ENCODE results near the gene PBX4. TPM values are rescaled to one million over a fixed set of nuclear protein-coding genes. Genes with fewer than 3 reads are reported as not detected.
A peak's percentile ranks its signal among the peaks of the same experiment; 100 is the strongest.

PBX4 gene
- total RNA-seq, 1 donor from 2014 or later, result 24.8 TPM

- peak; percentile 76 for DNase-seq (ENCODE audit: low spot score)
Measured at GRCh38 chr19:19531951-19532805, 86.3 kb downstream of the PBX4 start.

GRCh38 chr19:19530889-19531288, 87.6 kb downstream of the PBX4 start:
- Mint-ChIP-seq H3K4me1 (ENCODE audit: low read depth) (peaks cover 4% of the 10 kb centered on the region), H3K36me3 (ENCODE audit: low read depth) (peaks cover 16% of the 10 kb centered on the region), H3K9me3 (no peaks in the 10 kb centered on the region), H3K27ac (no peak overlapping the region), H3K4me3 (ENCODE audit: low read depth) (no peak overlapping the region), H3K27me3 (ENCODE audit: low read depth) (no peaks in the 10 kb centered on the region)
- intact Hi-C loops (cut with micrococcal nuclease), result no loop called here
- no peak for DNase-seq (ENCODE audit: low spot score)

More at GRCh38 chr19:19531951-19532805, 86.3 kb downstream of the PBX4 start:
- H3K4me1 Mint-ChIP-seq (ENCODE audit: low read depth), result peaks cover 4% of the 10 kb centered on the region
- peaks cover 17% of the 10 kb centered on the region for H3K36me3 Mint-ChIP-seq (ENCODE audit: low read depth)
- H3K9me3 Mint-ChIP-seq, result no peaks in the 10 kb centered on the region
- H3K27me3 Mint-ChIP-seq (ENCODE audit: low read depth), result peaks cover 5% of the 10 kb centered on the region
- H3K4me3 Mint-ChIP-seq (ENCODE audit: low read depth), result no peak overlapping the region
- no peak overlapping the region for H3K27ac Mint-ChIP-seq
- intact Hi-C loops (cut with micrococcal nuclease), result loop anchor here (1.0 kb wide), 2 partner anchors 22 to 111 kb away; partner anchors contain the start of gene GMIP

- H3K27ac Mint-ChIP-seq, result no peak overlapping the region
Measured at GRCh38 chr19:19530423-19530804, 88.1 kb downstream of the PBX4 start.

GRCh38 chr19:19529783-19530422, 88.6 kb downstream of the PBX4 start:
- Mint-ChIP-seq H3K27me3 (ENCODE audit: low read depth) (no peaks in the 10 kb centered on the region), H3K27ac (no peak overlapping the region), H3K9me3 (no peaks in the 10 kb centered on the region), H3K4me3 (ENCODE audit: low read depth) (no peak overlapping the region), H3K36me3 (ENCODE audit: low read depth) (peaks cover 16% of the 10 kb centered on the region), H3K4me1 (ENCODE audit: low read depth) (peaks cover 4% of the 10 kb centered on the region)
- no peak for DNase-seq (ENCODE audit: low spot score)
- intact Hi-C loops (cut with micrococcal nuclease), result no loop called here

More at GRCh38 chr19:19530423-19530804, 88.1 kb downstream of the PBX4 start:
- no peaks in the 10 kb centered on the region for H3K9me3 Mint-ChIP-seq
- H3K36me3 Mint-ChIP-seq (ENCODE audit: low read depth), result peaks cover 16% of the 10 kb centered on the region
- no peak overlapping the region for H3K4me3 Mint-ChIP-seq (ENCODE audit: low read depth)
- H3K27me3 Mint-ChIP-seq (ENCODE audit: low read depth), result no peaks in the 10 kb centered on the region
- no peak for DNase-seq (ENCODE audit: low spot score)
- peaks cover 4% of the 10 kb centered on the region for H3K4me1 Mint-ChIP-seq (ENCODE audit: low read depth)
- intact Hi-C loops (cut with micrococcal nuclease), result no loop called here

GRCh38 chr19:19528721-19529490, 89.6 kb downstream of the PBX4 start, which contains the start of gene YJEFN3:
Gene YJEFN3 (plus strand): TSS chr19:19528911. CDS start chr19:19528933, 22 bp downstream.
- Mint-ChIP-seq H3K36me3 (ENCODE audit: low read depth) (peaks cover 18% of the 10 kb centered on the region), H3K4me1 (ENCODE audit: low read depth) (peaks cover 4% of the 10 kb centered on the region), H3K27me3 (ENCODE audit: low read depth) (no peaks in the 10 kb centered on the region), H3K4me3 (ENCODE audit: low read depth) (no peak within 1 kb of the TSS), H3K9me3 (no peaks in the 10 kb centered on the region), H3K27ac (no peak within 1 kb of the TSS)
- intact Hi-C loops (cut with micrococcal nuclease), result no loop called here
- DNase-seq (ENCODE audit: low spot score), result no peak

GRCh38 chr19:19527674-19528625, 90.5 kb downstream of the PBX4 start:
- DNase-seq (ENCODE audit: low spot score), result no peak
- Mint-ChIP-seq H3K27me3 (ENCODE audit: low read depth) (no peaks in the 10 kb centered on the region), H3K27ac (no peak overlapping the region), H3K9me3 (no peaks in the 10 kb centered on the region), H3K4me3 (ENCODE audit: low read depth) (no peak overlapping the region), H3K4me1 (ENCODE audit: low read depth) (peaks cover 4% of the 10 kb centered on the region), H3K36me3 (ENCODE audit: low read depth) (peaks cover 20% of the 10 kb centered on the region)
- intact Hi-C loops (cut with micrococcal nuclease), result no loop called here

- Mint-ChIP-seq H3K36me3 (ENCODE audit: low read depth) (peaks cover 24% of the 10 kb centered on the region), H3K9me3 (no peaks in the 10 kb centered on the region), H3K27me3 (ENCODE audit: low read depth) (no peaks in the 10 kb centered on the region), H3K4me1 (ENCODE audit: low read depth) (peaks cover 4% of the 10 kb centered on the region), H3K4me3 (ENCODE audit: low read depth) (no peak overlapping the region), H3K27ac (no peak overlapping the region)
- DNase-seq (ENCODE audit: low spot score), result no peak
- intact Hi-C loops (cut with micrococcal nuclease), result no loop called here
Measured at GRCh38 chr19:19527371-19527656, 91.2 kb downstream of the PBX4 start.

GRCh38 chr19:19526581-19527370, 91.7 kb downstream of the PBX4 start:
- no peaks in the 10 kb centered on the region for H3K9me3 Mint-ChIP-seq
- intact Hi-C loops (cut with micrococcal nuclease), result no loop called here
- H3K36me3 Mint-ChIP-seq (ENCODE audit: low read depth), result peaks cover 20% of the 10 kb centered on the region
- DNase-seq (ENCODE audit: low spot score), result no peak
- no peaks in the 10 kb centered on the region for H3K27me3 Mint-ChIP-seq (ENCODE audit: low read depth)
- H3K27ac Mint-ChIP-seq, result no peak overlapping the region
- H3K4me1 Mint-ChIP-seq (ENCODE audit: low read depth), result no peaks in the 10 kb centered on the region
- H3K4me3 Mint-ChIP-seq (ENCODE audit: low read depth), result no peak overlapping the region

GRCh38 chr19:19525611-19526380, 92.7 kb downstream of the PBX4 start:
- Mint-ChIP-seq H3K27ac (no peak overlapping the region), H3K4me3 (ENCODE audit: low read depth) (no peak overlapping the region), H3K36me3 (ENCODE audit: low read depth) (peaks cover 24% of the 10 kb centered on the region)

GRCh38 chr19:19524053-19524452, 94.4 kb downstream of the PBX4 start:
- Mint-ChIP-seq H3K4me3 (ENCODE audit: low read depth) (no peak overlapping the region), H3K4me1 (ENCODE audit: low read depth) (peaks cover 6% of the 10 kb centered on the region), H3K27ac (no peak overlapping the region), H3K27me3 (ENCODE audit: low read depth) (no peaks in the 10 kb centered on the region), H3K9me3 (no peaks in the 10 kb centered on the region), H3K36me3 (ENCODE audit: low read depth) (peaks cover 40% of the 10 kb centered on the region)
- DNase-seq (ENCODE audit: low spot score), result no peak
- intact Hi-C loops (cut with micrococcal nuclease), result no loop called here

More at GRCh38 chr19:19525611-19526380, 92.7 kb downstream of the PBX4 start:
- no peak for DNase-seq (ENCODE audit: low spot score)
- H3K27me3 Mint-ChIP-seq (ENCODE audit: low read depth), result no peaks in the 10 kb centered on the region
- peaks cover 3% of the 10 kb centered on the region for H3K4me1 Mint-ChIP-seq (ENCODE audit: low read depth)
- intact Hi-C loops (cut with micrococcal nuclease), result no loop called here
- no peaks in the 10 kb centered on the region for H3K9me3 Mint-ChIP-seq

- no peak overlapping the region for H3K27ac Mint-ChIP-seq
Measured at GRCh38 chr19:19523177-19523576, 95.3 kb downstream of the PBX4 start.

More at GRCh38 chr19:19523177-19523576, 95.3 kb downstream of the PBX4 start:
- no peak overlapping the region for H3K4me3 Mint-ChIP-seq (ENCODE audit: low read depth)
- peaks cover 41% of the 10 kb centered on the region for H3K36me3 Mint-ChIP-seq (ENCODE audit: low read depth)
- intact Hi-C loops (cut with micrococcal nuclease), result no loop called here
- H3K27me3 Mint-ChIP-seq (ENCODE audit: low read depth), result no peaks in the 10 kb centered on the region
- H3K9me3 Mint-ChIP-seq, result no peaks in the 10 kb centered on the region
- DNase-seq (ENCODE audit: low spot score), result no peak
- peaks cover 6% of the 10 kb centered on the region for H3K4me1 Mint-ChIP-seq (ENCODE audit: low read depth)
